Vagina (tissue), 2 donors: ENCODE data around the gene TWIST2.

Source experiments
- CTCF ChIP-seq, 3 experiments: fragments of 450-650 bp in 2 of 3; fragments of 200-600 bp in 1 of 3; sonication (generic) in 1 of 3; IDR thresholded peaks; one replicate each; pipeline ENCODE4 v1.5.1; 2017 to 2019; ENCODE audit warnings: antibody characterized with exemption in 3 of 3, mild to moderate bottlenecking in 2 of 3, moderate library complexity in 2 of 3
- POLR2A ChIP-seq, 2 donors: fragments of 450-650 bp; IDR thresholded peaks; one replicate each; pipeline ENCODE4 v1.6.1; 2017; ENCODE audit warnings: antibody characterized with exemption in 2 of 2, mild to moderate bottlenecking in 2 of 2, moderate library complexity in 2 of 2
- POLR2AphosphoS5 ChIP-seq, 2 donors: sonication (generic); formaldehyde crosslinking; IDR thresholded peaks; one replicate each; pipeline ENCODE4 v1.9.0; 2017; ENCODE audit warnings: antibody characterized with exemption in 2 of 2, mild to moderate bottlenecking in 2 of 2, low read depth in 1 of 2; ENCODE audit not compliant: insufficient read depth in 1 of 2

GRCh38 chr2:238851761-238852160 lies 3.9 kb downstream of the TWIST2 start:
- TF ChIP-seq CTCF (IDR thresholded peaks at IDR 0.05) (no peak), POLR2AphosphoS5 (IDR thresholded peaks at IDR 0.05; ENCODE audit: insufficient read depth in 1 of 2, low read depth in 1 of 2) (no peak), POLR2A (IDR thresholded peaks at IDR 0.05) (no peak)
